ENCODE measurements around the gene PAMR1. TPM values are rescaled to one million over a fixed set of nuclear protein-coding genes. Genes with fewer than 3 reads are reported as not detected.

Gene PAMR1
- total and polyA plus RNA-seq, 2 donors (not counting 1 experiment from before 2014, with no cell fraction given): 120 to 159 TPM

- Histone ChIP-seq H3K4me2 (ENCODE audit: extremely low read depth, insufficient read depth, low read length) (no peak overlapping the region), H4K20me1 (ENCODE audit: control insufficient read depth, extremely low read depth, insufficient read depth, low read length) (no peaks in the 10 kb centered on the region), H3K27ac (ENCODE audit: insufficient read depth, low read length) (no peak overlapping the region), H3K36me3 (ENCODE audit: control insufficient read depth, insufficient read depth, low read length) (no peaks in the 10 kb centered on the region), H3K27me3 (ENCODE audit: control insufficient read depth, insufficient read depth, low read length) (no peaks in the 10 kb centered on the region), H2AFZ (ENCODE audit: low read length) (no peak overlapping the region), H3K4me3 (replicated peaks in 1 of 4; ENCODE audit: control extremely low read depth in 1 of 4, insufficient read depth in 1 of 4, low read depth in 3 of 4, low read length in 4 of 4) (no peak overlapping the region), H3K9me3 (ENCODE audit: control insufficient read depth, insufficient read depth, low read depth, low read length) (no peaks in the 10 kb centered on the region), H3K4me1 (ENCODE audit: control insufficient read depth, extremely low read depth, insufficient read depth, low read length) (peaks cover 24% of the 10 kb centered on the region), H3K79me2 (ENCODE audit: control insufficient read depth, insufficient read depth, low read length) (no peaks in the 10 kb centered on the region), H3K9ac (ENCODE audit: insufficient read depth, low read length) (no peak overlapping the region)
- no peak for TF ChIP-seq CTCF (conservative IDR thresholded peaks at IDR 0.05 in 1 of 2, IDR thresholded peaks at IDR 0.05 in 1 of 2; ENCODE audit: low read depth in 1 of 2, low read length in 2 of 2)
- no peak for TF ChIP-seq EZH2 (IDR thresholded peaks at IDR 0.05; ENCODE audit: low read length, missing control alignments)
- no peak for DNase-seq (ENCODE audit: low read depth in 2 of 2)
These were observed 38.5 kb downstream of the PAMR1 start for GRCh38 chr11:35486934-35487333.

- Histone ChIP-seq H3K4me1 (ENCODE audit: control insufficient read depth, extremely low read depth, insufficient read depth, low read length) (peaks cover 23% of the 10 kb centered on the region), H3K36me3 (ENCODE audit: control insufficient read depth, insufficient read depth, low read length) (no peaks in the 10 kb centered on the region)
- no peak for DNase-seq (ENCODE audit: low read depth in 2 of 2)
These were observed 39.0 kb downstream of the PAMR1 start for GRCh38 chr11:35486446-35486845.

GRCh38 chr11:35485656-35486322 lies 39.6 kb downstream of the PAMR1 start:
- no peak overlapping the region for H3K4me3 ChIP-seq (replicated peaks in 1 of 4; ENCODE audit: control extremely low read depth in 1 of 4, insufficient read depth in 1 of 4, low read depth in 3 of 4, low read length in 4 of 4)
- no peaks in the 10 kb centered on the region for H4K20me1 ChIP-seq (ENCODE audit: control insufficient read depth, extremely low read depth, insufficient read depth, low read length)
- no peaks in the 10 kb centered on the region for H3K36me3 ChIP-seq (ENCODE audit: control insufficient read depth, insufficient read depth, low read length)
- no peak overlapping the region for H3K27ac ChIP-seq (ENCODE audit: insufficient read depth, low read length)
- no peak overlapping the region for H3K9ac ChIP-seq (ENCODE audit: insufficient read depth, low read length)
- no peaks in the 10 kb centered on the region for H3K9me3 ChIP-seq (ENCODE audit: control insufficient read depth, insufficient read depth, low read depth, low read length)
- peaks cover 18% of the 10 kb centered on the region for H3K4me1 ChIP-seq (ENCODE audit: control insufficient read depth, extremely low read depth, insufficient read depth, low read length)
- no peak overlapping the region for H3K4me2 ChIP-seq (ENCODE audit: extremely low read depth, insufficient read depth, low read length)
- H3K27me3 ChIP-seq (ENCODE audit: control insufficient read depth, insufficient read depth, low read length): no peaks in the 10 kb centered on the region
- no peak overlapping the region for H2AFZ ChIP-seq (ENCODE audit: low read length)
- no peaks in the 10 kb centered on the region for H3K79me2 ChIP-seq (ENCODE audit: control insufficient read depth, insufficient read depth, low read length)
- DNase-seq (ENCODE audit: low read depth in 2 of 2): peak; percentile 65 to 78
- TF ChIP-seq EZH2 (IDR thresholded peaks at IDR 0.05; ENCODE audit: low read length, missing control alignments): no peak
- TF ChIP-seq CTCF (conservative IDR thresholded peaks at IDR 0.05 in 1 of 2, IDR thresholded peaks at IDR 0.05 in 1 of 2; ENCODE audit: low read depth in 1 of 2, low read length in 2 of 2): peak; percentile 85 to 92

More at GRCh38 chr11:35486446-35486845, 39.0 kb downstream of the PAMR1 start:
- Histone ChIP-seq H3K27me3 (ENCODE audit: control insufficient read depth, insufficient read depth, low read length) (no peaks in the 10 kb centered on the region), H3K9ac (ENCODE audit: insufficient read depth, low read length) (no peak overlapping the region), H3K4me3 (replicated peaks in 1 of 4; ENCODE audit: control extremely low read depth in 1 of 4, insufficient read depth in 1 of 4, low read depth in 3 of 4, low read length in 4 of 4) (no peak overlapping the region), H4K20me1 (ENCODE audit: control insufficient read depth, extremely low read depth, insufficient read depth, low read length) (no peaks in the 10 kb centered on the region), H3K9me3 (ENCODE audit: control insufficient read depth, insufficient read depth, low read depth, low read length) (no peaks in the 10 kb centered on the region), H2AFZ (ENCODE audit: low read length) (no peak overlapping the region), H3K79me2 (ENCODE audit: control insufficient read depth, insufficient read depth, low read length) (no peaks in the 10 kb centered on the region), H3K4me2 (ENCODE audit: extremely low read depth, insufficient read depth, low read length) (no peak overlapping the region), H3K27ac (ENCODE audit: insufficient read depth, low read length) (no peak overlapping the region)
- no peak for TF ChIP-seq CTCF (conservative IDR thresholded peaks at IDR 0.05 in 1 of 2, IDR thresholded peaks at IDR 0.05 in 1 of 2; ENCODE audit: low read depth in 1 of 2, low read length in 2 of 2)
- no peak for TF ChIP-seq EZH2 (IDR thresholded peaks at IDR 0.05; ENCODE audit: low read length, missing control alignments)

Data from fibroblast of lung (primary cell).